Activated T-helper 9 cell treated with anti-CD3 and anti-CD28 coated beads, Interleukin-2, amount 50 U/mL, for 16 hours (primary cell): ENCODE results near the gene MBTPS2.
"Not testable (repeated sequence)": the region's sequence is repeated elsewhere in the genome, so short reads cannot be mapped to it uniquely, and the experiment has no call there.

Experiments used
- DNase-seq: peaks from one replicate; pipeline ENCODE4 v3.0.0-alpha.2; 2020; ENCODE audit warnings: low read depth

The MBTPS2 gene

DNA sequence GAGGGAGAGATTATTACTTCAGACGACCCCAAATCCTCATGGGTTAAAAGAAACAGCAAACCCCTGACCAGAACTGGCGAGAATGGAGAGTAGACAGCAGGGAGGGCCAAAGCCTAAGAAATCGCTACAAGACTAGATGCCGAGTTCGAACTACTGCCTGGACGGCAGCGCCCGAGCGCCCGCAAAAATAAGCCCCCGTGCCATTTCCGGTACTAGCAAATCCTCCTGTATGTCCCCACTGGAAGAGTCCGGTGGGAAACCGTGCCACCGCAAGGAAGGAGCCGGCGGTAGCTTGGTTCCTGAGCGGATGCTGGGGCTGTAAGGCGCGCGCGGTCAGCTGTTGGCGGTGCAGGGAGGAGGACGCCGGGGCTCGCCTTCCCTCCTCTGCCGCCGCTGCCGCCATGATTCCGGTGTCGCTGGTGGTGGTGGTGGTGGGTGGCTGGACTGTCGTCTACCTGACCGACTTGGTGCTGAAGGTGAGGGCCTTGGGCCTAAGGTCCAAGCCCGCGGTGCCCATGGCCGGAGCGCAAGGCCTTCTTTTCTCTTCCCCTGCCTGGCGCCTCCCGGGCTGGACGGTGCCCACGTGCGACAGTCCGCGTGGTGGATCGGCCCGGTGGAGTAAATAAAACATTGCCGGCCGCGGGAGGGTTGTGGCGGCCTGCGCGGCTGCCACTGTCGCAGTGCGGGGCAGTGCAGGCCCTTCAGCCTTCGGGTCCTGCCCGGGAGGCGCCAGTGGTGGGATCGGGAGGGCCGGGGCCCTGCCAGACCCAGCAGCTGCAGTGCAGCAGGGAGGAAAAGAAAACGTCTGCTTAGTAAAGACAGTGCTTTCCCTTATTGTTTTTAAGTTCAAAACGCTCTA is at the start of gene MBTPS2:
Gene MBTPS2, plus strand, starts transcription at position 284 of the 859 bp plus-strand sequence. Its CDS starts 118 bp downstream, at position 402.
- DNase-seq: peak; percentile 62

GRCh38 chrX:21798677-21799219 is 40.7 kb upstream of the MBTPS2 start:
- DNase-seq: no peak

DNA sequence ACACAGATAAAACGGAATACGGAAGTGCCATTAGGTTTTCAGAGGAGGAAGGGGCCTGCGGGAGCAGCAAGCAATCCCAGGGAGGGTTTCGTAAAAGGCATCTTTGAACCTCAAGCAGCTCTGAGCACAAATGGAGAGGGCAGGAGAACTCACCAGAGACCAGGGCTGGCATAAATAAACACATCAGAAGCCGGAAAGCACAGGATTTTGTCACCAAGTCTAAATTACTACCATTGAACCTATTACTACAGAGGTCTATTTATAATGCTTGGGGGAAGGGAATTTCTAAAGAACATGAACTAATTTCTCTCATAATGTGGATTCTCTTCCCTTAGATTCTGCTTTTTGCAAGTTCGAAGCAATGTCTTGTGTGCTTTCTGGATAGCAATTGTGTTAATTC is 39.6 kb upstream of the MBTPS2 start:
- DNase-seq: no peak

DNA sequence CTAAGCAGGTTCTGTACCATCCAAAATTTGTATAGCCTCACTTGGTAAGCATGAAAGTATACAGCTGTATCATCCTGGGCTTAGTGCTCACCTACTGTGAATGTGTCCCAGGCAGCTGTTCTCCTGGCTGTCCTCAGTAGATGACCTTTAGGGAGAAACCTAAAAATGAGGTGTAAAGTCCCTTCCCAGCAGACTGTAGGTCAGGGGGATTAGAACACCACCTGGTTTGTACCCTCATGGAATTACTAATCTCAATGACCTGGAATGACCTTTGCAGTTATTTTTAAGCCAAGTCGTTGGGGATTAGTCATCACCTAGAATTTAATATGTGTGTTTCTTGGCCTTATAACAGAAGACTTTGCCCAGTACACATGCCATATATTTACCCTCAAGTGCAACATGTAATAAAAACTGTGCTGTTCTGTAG is 39.1 kb upstream of the MBTPS2 start:
- DNase-seq: no peak

DNA sequence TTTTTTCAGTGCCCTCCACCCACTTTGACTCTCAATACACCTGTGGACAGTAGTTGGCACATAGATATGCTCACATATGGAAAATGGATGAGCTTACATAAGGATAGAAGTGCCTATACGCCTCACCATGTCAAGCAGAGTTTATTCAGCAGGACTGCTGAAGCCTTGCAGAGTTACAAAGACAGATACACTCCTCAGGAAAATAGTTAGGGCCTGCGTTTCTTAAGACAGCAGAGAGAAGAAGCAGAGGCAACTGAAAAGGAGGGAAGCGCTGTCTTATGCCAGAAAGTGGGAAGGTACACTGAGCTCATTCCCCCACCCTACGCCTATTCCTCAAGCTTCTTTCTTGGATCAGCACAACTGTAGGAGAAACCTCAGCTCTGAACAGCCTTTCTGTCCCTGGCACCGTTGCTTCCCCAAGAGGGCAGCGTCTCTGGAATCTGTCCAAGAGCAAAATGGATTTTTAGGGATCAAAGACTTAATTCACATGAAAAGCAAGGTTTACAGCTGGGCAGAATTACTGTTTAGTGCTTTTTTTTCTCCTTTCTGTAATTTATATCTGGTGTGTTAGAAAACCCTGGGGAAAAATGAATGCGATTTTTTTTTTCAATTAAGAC is 37.3 kb upstream of the MBTPS2 start:
- DNase-seq: no peak

DNA sequence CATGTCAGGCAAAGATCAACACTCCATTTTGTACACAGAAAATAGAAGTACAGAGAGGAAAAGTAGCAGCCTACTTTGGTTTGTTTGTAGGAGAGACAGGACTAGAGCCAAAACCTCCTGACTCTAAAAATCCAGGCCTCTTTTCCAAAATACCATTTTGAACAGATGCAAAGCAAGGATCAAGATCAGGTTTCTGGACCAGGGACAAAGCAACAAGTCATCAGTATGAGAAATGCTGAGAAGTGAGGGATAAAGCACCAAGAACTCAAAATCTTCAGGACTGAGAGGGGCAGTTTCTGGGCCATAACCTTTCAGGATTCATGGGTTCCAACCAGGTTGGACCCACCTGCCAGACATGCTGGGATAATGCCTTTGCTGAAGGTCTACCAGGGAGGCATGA is 36.6 kb upstream of the MBTPS2 start:
- no peak for DNase-seq

- no peak for DNase-seq
Observed at GRCh38 chrX:21806691-21807090, 32.7 kb upstream of the MBTPS2 start.

DNA sequence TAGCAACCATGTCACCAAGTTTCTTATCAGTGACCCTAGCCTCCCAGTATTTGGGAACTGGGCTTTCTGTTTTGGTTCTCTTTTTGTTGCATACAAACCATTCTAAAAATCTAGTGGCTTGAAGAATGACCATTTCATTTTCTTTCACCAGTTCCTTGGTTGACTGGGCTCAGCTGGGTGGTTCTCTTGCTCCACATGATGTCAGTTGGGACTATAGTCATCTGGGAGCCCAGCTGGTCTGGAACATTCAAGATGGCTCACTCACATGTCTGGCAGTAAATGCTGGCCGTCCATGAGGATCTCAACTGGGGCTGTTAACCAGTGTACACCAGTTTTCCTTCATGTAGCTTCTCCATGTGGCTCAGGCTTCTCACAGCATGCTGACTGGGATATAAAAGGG is 27.6 kb upstream of the MBTPS2 start:
- DNase-seq: no peak

GRCh38 chrX:21812628-21813027 is 26.8 kb upstream of the MBTPS2 start:
- no peak for DNase-seq

DNA sequence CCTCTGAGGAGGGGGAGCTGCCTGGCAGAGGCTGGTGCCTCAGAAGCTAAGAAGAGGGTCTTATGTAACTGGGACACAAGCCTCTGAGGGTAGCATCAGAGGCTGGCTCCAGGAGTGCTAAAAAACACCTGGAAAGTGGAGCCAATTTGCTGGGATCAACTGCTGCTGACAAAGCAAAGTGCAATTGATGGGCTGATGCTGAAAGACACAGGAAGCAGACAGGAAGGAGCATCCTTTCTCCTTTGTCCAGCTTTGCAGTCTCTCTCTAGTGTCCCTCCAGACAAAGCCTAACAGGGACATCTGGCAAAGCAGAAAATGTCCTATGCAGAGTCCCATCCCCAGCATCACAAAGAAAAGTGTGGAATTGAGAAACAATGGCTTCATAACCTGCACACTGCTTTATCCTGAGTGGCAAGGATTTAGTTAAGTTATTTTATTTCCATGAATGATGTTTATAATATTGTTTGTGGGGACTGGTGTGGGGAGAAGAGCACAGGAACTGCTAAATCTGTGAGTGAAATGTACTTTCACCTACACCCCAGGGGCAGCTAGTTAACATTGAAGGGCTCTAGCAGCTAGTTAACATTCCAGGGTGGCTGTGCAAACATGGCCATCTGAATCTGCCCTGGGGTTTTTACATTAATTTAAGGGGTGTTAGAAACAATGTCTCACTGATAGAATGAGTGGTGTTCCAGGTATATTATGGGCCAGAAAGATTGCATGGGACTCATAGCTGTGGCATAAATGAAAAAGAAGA is 25.6 kb upstream of the MBTPS2 start:
- no peak for DNase-seq

- no peak for DNase-seq
Observed at GRCh38 chrX:21816136-21816535, 23.3 kb upstream of the MBTPS2 start.

DNA sequence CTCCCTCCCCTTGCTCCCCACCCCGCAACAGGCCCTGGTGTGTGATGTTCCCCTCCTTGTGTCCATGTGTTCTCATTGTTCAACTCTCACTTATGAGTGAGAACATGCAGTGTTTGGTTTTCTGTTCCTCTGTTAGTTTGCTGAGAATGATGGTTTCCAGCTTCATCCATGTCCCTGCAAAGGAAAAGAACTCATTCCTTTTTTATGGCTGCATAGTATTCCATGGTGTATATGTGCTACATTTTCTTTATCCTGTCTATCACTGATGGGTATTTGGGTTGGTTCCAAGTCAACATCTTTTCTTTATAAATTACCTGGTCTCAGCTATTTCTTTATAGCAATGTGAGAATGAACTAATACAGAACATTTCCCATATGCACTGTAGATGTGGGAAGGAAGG is 19.2 kb upstream of the MBTPS2 start:
- not testable (repeated sequence) for DNase-seq

DNA sequence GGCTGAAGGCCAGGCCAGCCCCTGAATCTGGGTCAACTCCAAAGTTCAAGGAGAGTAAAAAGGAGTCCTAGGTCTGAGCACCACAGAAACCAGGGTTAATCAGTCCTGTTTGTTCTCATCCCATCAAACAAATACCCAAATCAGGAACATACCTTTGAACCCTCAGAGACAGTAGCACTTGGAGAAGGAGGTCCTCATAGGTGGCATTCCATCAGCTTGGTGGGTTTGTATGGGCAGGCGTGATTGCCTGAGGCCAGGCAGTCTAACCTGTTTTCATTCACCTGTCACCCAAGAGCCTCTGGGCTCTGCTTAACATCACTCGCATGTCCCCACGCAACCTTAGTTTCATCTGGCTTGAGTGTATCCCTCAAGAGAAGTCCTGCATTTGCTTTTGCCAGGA is 17.5 kb upstream of the MBTPS2 start:
- no peak for DNase-seq

- DNase-seq: no peak
Observed at GRCh38 chrX:21831496-21831895, 7.9 kb upstream of the MBTPS2 start.

DNA sequence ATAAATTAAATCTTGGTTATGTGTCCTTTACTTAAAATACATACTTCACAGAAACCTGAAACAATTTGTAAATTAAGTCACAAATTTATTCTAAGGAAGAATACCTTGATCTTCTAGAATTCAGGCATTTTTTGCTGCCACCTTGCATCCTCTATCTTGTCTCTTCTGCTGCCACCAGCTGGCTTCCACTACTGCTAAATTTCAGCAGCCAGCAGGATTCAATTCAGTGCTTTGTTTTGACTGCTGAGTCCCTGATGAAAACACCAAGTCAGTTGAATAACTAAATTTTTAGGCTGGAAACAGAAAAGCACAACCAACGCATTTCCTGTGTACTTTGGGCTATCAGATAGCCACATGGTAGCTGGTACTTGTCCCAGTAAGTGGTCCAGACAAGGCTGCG is 2.4 kb upstream of the MBTPS2 start:
- DNase-seq: no peak

- no peak for DNase-seq
Observed at GRCh38 chrX:21838937-21839333, 482 bp upstream of the MBTPS2 start.

DNA sequence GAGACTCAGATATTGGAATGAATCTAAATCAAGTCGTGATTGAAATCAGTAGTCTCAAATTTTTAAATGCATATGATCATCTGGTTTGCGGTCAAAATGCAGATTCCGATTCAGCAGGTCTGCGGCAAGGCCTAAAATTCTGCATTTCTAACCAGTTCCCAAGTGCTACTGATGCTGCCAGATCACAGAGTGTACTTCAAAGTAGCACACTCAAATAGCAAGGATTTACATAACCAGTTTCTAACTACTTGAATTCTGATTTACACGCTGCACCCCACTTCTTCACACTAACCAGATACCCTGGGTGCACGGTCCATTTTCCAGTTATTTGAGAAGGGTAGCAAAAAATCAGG is 752 bp downstream of the MBTPS2 start:
- no peak for DNase-seq

GRCh38 chrX:21843179-21843578 is 3.8 kb downstream of the MBTPS2 start:
- no peak for DNase-seq

- no peak for DNase-seq
Observed at GRCh38 chrX:21845096-21845495, 5.7 kb downstream of the MBTPS2 start.

- DNase-seq: no peak
Observed at GRCh38 chrX:21847342-21847741, 7.9 kb downstream of the MBTPS2 start.

DNA sequence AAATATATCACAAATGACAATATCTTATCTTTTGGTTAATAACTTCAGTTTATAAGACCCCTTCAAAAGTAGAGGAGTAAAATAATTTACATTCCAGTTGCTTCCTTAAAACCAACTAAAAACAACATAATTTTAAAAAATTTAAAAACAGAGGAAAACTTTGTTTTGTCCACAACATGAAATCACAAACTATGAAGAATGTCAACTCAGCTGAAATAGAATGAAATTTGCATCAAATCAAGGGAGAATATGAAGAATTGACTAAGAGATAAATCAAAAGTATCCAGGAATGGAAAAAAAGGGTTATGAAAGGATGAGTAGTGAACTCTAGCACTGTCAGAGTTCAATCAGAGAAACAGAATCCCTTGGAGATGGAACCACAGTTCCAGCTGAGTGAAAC is 14.2 kb downstream of the MBTPS2 start:
- no peak for DNase-seq

GRCh38 chrX:21855937-21856415 is 16.6 kb downstream of the MBTPS2 start, which contains the start of gene YY2:
Gene YY2, plus strand, starts transcription at chrX:21855987. Its CDS starts 498 bp downstream, at chrX:21856485.
- no peak for DNase-seq
